Coronary artery (tissue), 2 donors: ENCODE measurements around the gene OR52E5.

Experiments used
- DNase-seq: peaks from one replicate; pipeline ENCODE4 v3.0.0-alpha.2; 2017; ENCODE audit warnings: low spot score
- H3K27ac ChIP-seq, 2 donors: fragments of 200-600 bp; sonication (generic); one replicate each; pipeline ENCODE4 v1.5.1; 2016 to 2019
- H3K4me3 ChIP-seq: fragments of 200-600 bp; sonication (generic); 2 replicates; pipeline ENCODE4 v1.5.1; 2016; ENCODE audit warnings: mild to moderate bottlenecking, moderate library complexity
- TF ChIP-seq, protein P1 (sequence below): fragments of 200-600 bp; sonication (generic); IDR thresholded peaks from one replicate; pipeline ENCODE4 v1.5.1; 2019; ENCODE audit warnings: antibody characterized with exemption

OR52E5 gene

DNA sequence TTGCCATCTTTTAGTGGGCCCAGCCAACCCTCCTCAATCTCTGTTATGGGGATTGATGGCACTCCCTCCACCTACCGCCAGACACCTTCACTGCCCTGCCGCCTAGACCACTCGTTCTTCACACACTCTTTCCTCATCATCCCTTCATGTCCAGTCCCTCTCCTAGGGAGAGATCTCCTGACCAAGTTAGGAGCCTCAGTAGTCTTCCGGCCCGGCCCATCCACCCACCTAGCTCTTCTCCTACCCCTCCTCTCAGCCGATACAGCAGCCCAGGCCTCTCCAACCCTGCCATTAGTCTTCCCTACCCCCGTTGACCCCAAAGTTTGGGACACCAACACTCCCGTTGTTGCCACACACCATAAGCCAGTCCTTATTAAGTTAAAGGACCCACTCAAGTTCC is 38.1 kb downstream of the OR52E5 start:
- TF ChIP-seq, protein P1, sequence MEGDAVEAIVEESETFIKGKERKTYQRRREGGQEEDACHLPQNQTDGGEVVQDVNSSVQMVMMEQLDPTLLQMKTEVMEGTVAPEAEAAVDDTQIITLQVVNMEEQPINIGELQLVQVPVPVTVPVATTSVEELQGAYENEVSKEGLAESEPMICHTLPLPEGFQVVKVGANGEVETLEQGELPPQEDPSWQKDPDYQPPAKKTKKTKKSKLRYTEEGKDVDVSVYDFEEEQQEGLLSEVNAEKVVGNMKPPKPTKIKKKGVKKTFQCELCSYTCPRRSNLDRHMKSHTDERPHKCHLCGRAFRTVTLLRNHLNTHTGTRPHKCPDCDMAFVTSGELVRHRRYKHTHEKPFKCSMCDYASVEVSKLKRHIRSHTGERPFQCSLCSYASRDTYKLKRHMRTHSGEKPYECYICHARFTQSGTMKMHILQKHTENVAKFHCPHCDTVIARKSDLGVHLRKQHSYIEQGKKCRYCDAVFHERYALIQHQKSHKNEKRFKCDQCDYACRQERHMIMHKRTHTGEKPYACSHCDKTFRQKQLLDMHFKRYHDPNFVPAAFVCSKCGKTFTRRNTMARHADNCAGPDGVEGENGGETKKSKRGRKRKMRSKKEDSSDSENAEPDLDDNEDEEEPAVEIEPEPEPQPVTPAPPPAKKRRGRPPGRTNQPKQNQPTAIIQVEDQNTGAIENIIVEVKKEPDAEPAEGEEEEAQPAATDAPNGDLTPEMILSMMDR, result no peak
- Histone ChIP-seq H3K4me3 (no peak overlapping the region), H3K27ac (no peak overlapping the region)
- DNase-seq, result no peak

GRCh38 chr11:5932671-5933070 is 39.7 kb downstream of the OR52E5 start:
- Histone ChIP-seq H3K4me3 (no peak overlapping the region), H3K27ac (no peak overlapping the region)
- TF ChIP-seq, protein P1, result no peak
- no peak for DNase-seq

GRCh38 chr11:5933116-5933515 is 40.1 kb downstream of the OR52E5 start:
- no peak overlapping the region for H3K4me3 ChIP-seq
- TF ChIP-seq, protein P1, result no peak
- no peak for DNase-seq
- H3K27ac ChIP-seq, result no peak overlapping the region

DNA sequence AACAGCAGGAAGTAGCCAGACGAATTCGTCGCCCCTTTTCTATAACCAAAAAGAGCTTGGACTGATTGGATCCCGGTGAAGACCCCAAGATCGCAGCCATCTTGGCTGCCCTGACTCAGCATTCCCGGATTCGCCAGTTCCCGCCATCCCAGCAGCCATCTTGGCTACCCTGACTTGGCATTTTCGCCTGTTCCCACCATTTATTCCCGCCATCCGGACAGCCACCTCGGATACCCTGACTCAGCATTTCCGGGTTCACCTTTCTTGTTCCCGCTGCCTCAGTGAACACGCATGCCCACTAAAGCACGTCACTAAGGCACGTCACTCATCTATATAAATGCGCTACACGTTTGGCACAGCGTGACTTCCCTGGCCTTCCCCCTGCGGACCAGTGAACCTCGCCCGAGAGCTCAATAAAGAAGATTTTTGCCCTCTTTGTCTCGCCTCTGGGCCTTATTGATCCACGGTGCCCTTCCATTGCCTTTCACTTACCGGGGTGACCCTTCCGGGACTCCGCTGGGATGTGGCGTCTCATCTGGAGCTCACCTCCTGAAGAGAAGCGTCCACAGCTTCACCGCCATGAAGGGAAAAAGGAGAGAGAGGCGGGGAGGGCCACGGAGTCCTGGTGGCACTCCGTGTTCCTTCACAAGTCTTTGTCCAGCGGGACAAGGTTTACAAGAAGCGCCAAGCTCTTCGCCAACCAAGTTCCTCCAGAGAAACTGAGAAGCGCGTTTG is 45.0 kb downstream of the OR52E5 start:
- no peak for DNase-seq
- Histone ChIP-seq H3K27ac (no peak overlapping the region), H3K4me3 (no peak overlapping the region)
- TF ChIP-seq, protein P1, result no peak

GRCh38 chr11:5938603-5938965 is 45.6 kb downstream of the OR52E5 start:
- no peak for DNase-seq
- H3K4me3 ChIP-seq, result no peak overlapping the region
- TF ChIP-seq, protein P1, result no peak
- H3K27ac ChIP-seq, result no peak overlapping the region

DNA sequence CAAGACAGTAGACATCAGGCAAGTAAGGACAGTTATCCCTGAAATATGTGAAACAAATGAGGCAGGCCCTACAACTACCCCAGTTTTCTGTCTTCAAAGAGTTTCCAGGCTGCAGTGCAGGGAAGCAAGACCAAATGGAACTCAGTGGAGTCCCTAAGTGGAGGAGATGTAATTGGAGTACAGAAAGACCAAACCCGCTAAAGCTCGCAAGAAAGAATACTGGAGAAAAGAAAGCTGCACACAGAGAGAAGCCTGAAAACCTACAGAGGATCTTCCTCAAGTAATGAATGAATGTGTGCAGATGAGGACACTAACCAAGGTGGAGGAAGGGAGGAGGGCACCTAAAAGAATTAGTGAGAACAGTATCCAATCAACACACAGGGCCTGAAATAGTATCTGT is 47.7 kb downstream of the OR52E5 start:
- TF ChIP-seq, protein P1, result no peak
- Histone ChIP-seq H3K27ac (no peak overlapping the region), H3K4me3 (no peak overlapping the region)
- DNase-seq, result no peak

GRCh38 chr11:5941951-5942350 is 48.9 kb downstream of the OR52E5 start, which contains the start of gene OR56A3:
Gene OR56A3 (plus strand): TSS chr11:5942251. CDS start chr11:5947347, 5,096 bp downstream.
- TF ChIP-seq, protein P1, result no peak
- Histone ChIP-seq H3K4me3 (no peak within 1 kb of the TSS), H3K27ac (no peak within 1 kb of the TSS)
- DNase-seq, result no peak
